GM20431 (cell line): ENCODE measurements around the gene FPGS.
"Not testable (repeated sequence)": the region's sequence is repeated elsewhere in the genome, so short reads cannot be mapped to it uniquely, and the experiment has no call there.

Source experiments
- in situ Hi-C: fragments of 300-500 bp; cut with MseI, MboI; formaldehyde crosslinking; loops from one replicate; pipeline ENCODE4 v1.15.0; 2020; ENCODE audit warnings: low sequenced_read_pairs; ENCODE audit not compliant: unreplicated experiment

FPGS gene

GRCh38 chr9:127770583-127770904 is 32.1 kb upstream of the FPGS start:
- in situ Hi-C loops, result no loop called here

- in situ Hi-C loops, result no loop called here
Measured at GRCh38 chr9:127770905-127771569, 31.6 kb upstream of the FPGS start.

- in situ Hi-C loops, result no loop called here
Measured at GRCh38 chr9:127771570-127772189, 31.0 kb upstream of the FPGS start.

GRCh38 chr9:127772603-127773002 is 30.1 kb upstream of the FPGS start:
- in situ Hi-C loops, result no loop called here

DNA sequence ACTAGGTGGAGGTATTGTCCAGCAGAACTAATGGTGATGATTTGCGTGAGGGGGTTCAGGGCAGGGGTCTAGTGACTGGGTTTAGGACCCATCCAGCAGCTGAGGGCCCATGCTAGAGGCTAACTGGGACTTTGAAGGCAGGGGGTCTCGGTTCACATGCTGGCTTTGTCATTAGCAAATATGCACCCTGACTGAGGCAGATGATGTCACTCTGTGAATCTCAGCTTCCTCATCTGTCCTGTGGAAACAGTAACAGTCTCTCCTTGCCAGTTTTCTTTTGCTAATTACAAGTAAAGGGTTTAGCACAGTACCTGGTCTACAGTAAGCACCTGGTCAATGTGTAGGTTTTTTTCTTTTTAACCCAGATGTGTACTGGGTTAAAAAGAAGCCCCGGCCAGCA is 29.4 kb upstream of the FPGS start:
- in situ Hi-C loops, result no loop called here

GRCh38 chr9:127773981-127774380 is 28.7 kb upstream of the FPGS start:
- in situ Hi-C loops, result no loop called here

DNA sequence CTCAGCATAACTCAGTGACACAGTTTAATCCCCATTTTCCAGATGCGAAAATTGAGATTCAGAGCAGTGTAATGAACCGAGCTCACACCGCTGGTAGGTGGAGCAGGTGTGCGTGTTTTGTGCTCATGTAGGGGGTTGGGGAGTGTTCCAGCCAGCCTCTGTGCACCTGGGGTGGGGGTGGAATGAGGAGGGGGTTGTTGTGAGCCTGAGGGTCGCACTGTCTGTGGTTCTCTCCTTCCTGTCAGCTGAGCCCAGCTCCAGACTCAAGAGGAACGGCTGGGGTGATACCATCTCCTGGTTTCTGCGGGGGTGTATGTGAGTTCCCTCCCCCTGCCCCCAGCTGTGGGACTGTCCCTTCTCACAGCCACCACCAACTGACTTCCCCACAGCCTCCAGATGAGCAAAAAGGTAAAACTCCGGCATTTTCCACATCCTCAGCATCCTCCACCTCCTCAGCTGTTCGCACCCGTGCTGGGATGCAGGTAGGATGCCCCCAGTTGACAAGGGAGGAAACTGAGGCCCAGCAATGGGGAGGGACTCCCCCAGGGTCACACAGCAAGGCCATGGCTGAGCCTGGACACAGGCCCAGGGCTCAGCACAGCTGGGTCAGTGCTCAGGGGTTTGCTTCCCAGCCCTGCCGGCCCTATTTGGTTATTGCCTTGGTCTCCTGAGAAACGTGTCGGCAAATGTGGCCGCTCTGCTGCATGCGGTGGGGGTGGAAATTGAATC is 26.3 kb upstream of the FPGS start:
- in situ Hi-C loops, result no loop called here

- in situ Hi-C loops, result no loop called here
Measured at GRCh38 chr9:127776924-127777289, 25.8 kb upstream of the FPGS start.

DNA sequence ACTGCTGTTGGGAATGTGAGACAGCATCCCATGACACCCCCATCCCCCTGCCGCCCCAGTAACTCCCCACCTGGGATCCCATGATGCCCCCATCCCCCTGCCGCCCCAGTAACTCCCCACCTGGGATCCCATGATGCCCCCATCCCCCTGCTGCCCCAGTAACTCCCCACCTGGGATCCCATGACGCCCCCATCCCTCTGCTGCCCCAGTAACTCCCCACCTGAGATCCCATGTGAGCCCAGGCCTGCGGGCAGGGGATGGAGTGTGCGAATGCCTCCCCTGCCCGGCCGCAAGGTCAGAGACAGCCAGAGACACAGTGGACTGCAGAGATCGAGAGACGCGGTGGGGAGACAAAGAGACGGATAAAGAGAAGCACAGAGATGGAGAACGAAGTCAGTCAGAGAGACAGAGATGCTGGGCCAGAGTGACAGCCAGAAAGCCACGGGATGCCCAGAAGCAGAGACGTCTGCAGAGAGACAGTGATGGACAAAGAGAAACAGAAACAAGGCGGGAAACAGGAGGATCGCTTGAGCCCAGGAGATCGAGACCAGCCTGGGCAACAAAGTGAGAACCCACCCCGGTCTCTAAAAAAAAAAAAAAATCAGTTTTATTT is 25.2 kb upstream of the FPGS start:
- in situ Hi-C loops, result no loop called here

- in situ Hi-C loops, result no loop called here
Measured at GRCh38 chr9:127778280-127779135, 24.2 kb upstream of the FPGS start, which contains the start of gene SH2D3C. Gene SH2D3C, minus strand, starts transcription at chr9:127778666. Its CDS starts 39 bp downstream, at chr9:127778627.

- in situ Hi-C loops, result no loop called here
Measured at GRCh38 chr9:127779136-127779981, 23.3 kb upstream of the FPGS start.

GRCh38 chr9:127780126-127780885 is 22.4 kb upstream of the FPGS start:
- in situ Hi-C loops, result no loop called here

DNA sequence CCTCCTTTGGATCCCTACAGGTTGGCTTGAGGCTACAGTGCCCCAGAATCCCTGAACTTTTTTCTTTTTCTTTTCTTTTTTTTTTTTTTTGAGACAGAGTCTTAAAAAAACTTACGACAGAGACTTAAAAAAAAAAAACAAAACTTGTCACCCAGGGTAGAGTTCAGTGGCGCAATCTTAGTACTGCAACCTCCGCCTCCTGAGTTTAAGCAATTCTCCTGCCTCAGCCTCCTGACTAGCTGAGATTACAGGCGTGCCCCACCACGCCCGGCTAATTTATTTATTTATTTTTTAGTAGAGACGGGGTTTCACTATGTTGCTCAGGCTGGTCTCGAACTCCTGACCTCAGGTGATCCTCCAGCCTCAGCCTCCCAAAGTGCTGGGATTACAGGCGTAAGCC is 21.8 kb upstream of the FPGS start:
- in situ Hi-C loops, result not testable (repeated sequence)

DNA sequence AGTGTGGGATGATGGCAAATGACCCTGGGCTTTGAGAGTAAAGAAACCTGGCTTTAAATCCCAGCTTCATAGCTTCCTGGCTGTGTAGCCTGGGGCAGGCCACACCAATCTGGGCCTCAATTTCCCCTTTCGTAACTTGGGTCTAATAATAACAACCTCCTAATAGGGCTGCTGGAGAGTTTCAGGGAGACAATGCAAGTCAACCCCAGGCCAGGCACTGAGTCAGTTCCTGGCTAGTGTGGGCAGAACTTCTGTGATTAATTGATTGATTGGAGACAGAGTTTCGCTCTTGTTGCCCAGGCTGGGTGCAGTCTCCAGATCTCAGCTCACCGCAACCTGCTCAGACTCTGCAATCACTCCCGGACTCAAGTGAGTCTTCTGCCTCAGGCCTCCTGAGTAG is 20.9 kb upstream of the FPGS start:
- in situ Hi-C loops, result no loop called here

GRCh38 chr9:127783111-127784008 is 19.3 kb upstream of the FPGS start:
- in situ Hi-C loops, result no loop called here

- in situ Hi-C loops, result no loop called here
Measured at GRCh38 chr9:127785023-127785932, 17.4 kb upstream of the FPGS start.
